Measurements from ENCODE around the gene SLC22A24.

The SLC22A24 gene

GRCh38 chr11:63146581-63146980 is 2.6 kb upstream of the SLC22A24 start:
- Histone ChIP-seq H3K9me3 (ENCODE audit: control insufficient read depth, insufficient read depth, low read depth, low read length) (no peaks in the 10 kb centered on the region), H3K27ac (ENCODE audit: extremely low read depth, low read depth, low read length) (no peak overlapping the region), H3K4me1 (ENCODE audit: control insufficient read depth, insufficient read depth, low read length) (no peaks in the 10 kb centered on the region), H3K4me3 (ENCODE audit: low read depth, low read length) (no peak overlapping the region), H3K36me3 (ENCODE audit: control insufficient read depth in 2 of 2, insufficient read depth in 1 of 2, low read length in 2 of 2) (no peaks in the 10 kb centered on the region)
- POLR2A ChIA-PET, result no interaction called here
- no peak for TF ChIP-seq ZBTB17 (tag by site-specific recombination; IDR thresholded peaks at IDR 0.05)
- no peak for TF ChIP-seq ZSCAN23 (tag by site-specific recombination; IDR thresholded peaks at IDR 0.05)
- no peak for TF ChIP-seq ZNF433 (tag by site-specific recombination; IDR thresholded peaks at IDR 0.05; ENCODE audit: low read depth)
- TF ChIP-seq RBAK (tag by site-specific recombination; IDR thresholded peaks at IDR 0.05), result no peak
- TF ChIP-seq YY1 (tag by site-specific recombination; IDR thresholded peaks at IDR 0.05), result no peak
- TF ChIP-seq ZNF473 (tag by site-specific recombination; IDR thresholded peaks at IDR 0.05), result no peak
- TF ChIP-seq MZF1 (tag by site-specific recombination; IDR thresholded peaks at IDR 0.05; ENCODE audit: borderline replicate concordance), result no peak
- TF ChIP-seq ZNF521 (tag by site-specific recombination; IDR thresholded peaks at IDR 0.05), result no peak
- no peak for TF ChIP-seq ZNF112 (tag by site-specific recombination; IDR thresholded peaks at IDR 0.05)
- no peak for TF ChIP-seq ZNF211 (tag by site-specific recombination; IDR thresholded peaks at IDR 0.05; ENCODE audit: low read depth)
- no peak for TF ChIP-seq ZNF707 (tag by site-specific recombination; IDR thresholded peaks at IDR 0.05)
- TF ChIP-seq INSM2 (tag by site-specific recombination; IDR thresholded peaks at IDR 0.05), result no peak
- TF ChIP-seq SETDB1 (IDR thresholded peaks at IDR 0.05; ENCODE audit: insufficient read length, low read length), result no peak
- no peak for TF ChIP-seq SP3 (tag by site-specific recombination; IDR thresholded peaks at IDR 0.05)
- TF ChIP-seq ZSCAN16 (tag by site-specific recombination; IDR thresholded peaks at IDR 0.05), result no peak
- TF ChIP-seq REPIN1 (tag by site-specific recombination; IDR thresholded peaks at IDR 0.05; ENCODE audit: low read depth), result no peak
- no peak for TF ChIP-seq OVOL3 (tag by site-specific recombination; IDR thresholded peaks at IDR 0.05)
- no peak for TF ChIP-seq ZNF174 (tag by site-specific recombination; IDR thresholded peaks at IDR 0.05)
- no peak for TF ChIP-seq ZNF423 (tag by site-specific recombination; IDR thresholded peaks at IDR 0.05)
- TF ChIP-seq SP7 (tag by site-specific recombination; IDR thresholded peaks at IDR 0.05), result no peak
- CTCF ChIA-PET, result no interaction called here

DNA sequence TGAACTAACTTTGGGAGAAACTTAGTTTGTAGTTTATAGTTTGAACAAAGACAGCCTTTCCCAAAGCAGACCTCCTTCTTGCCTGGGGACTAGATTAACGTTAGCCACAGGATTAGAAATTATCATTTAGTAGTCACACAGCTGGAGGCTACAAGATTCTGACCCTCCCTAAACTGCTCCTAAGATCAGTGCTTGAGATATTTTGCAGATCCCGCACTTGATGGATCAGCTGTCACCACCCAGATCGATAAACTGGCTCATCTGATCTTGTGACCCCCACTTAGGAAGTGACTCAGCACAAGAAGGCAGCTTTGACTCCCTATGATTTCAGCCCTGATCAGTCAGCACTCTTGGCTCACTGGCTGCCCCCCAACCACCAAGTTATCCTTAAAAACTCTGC is 1.6 kb downstream of the SLC22A24 start:
- no peaks in the 10 kb centered on the region for H3K36me3 ChIP-seq (ENCODE audit: control insufficient read depth in 2 of 2, insufficient read depth in 1 of 2, low read length in 2 of 2)
- ChIA-PET POLR2A (no interaction called here), CTCF (interaction anchor here (0.5 kb wide), 1 partner anchor 52 kb away, joined by 3 read pairs; no protein-coding TSS in a partner anchor)
- no peak overlapping the region for H3K4me3 ChIP-seq (ENCODE audit: low read depth, low read length)
- H3K27ac ChIP-seq (ENCODE audit: extremely low read depth, low read depth, low read length), result no peak overlapping the region
- H3K4me1 ChIP-seq (ENCODE audit: control insufficient read depth, insufficient read depth, low read length), result no peaks in the 10 kb centered on the region
- no peaks in the 10 kb centered on the region for H3K9me3 ChIP-seq (ENCODE audit: control insufficient read depth, insufficient read depth, low read depth, low read length)
- TF ChIP-seq KLF7 (tag by site-specific recombination; IDR thresholded peaks at IDR 0.05; ENCODE audit: borderline replicate concordance) (no peak), ZNF521 (tag by site-specific recombination; IDR thresholded peaks at IDR 0.05) (no peak), ZNF629 (tag by site-specific recombination; IDR thresholded peaks at IDR 0.05) (no peak), ZNF677 (tag by site-specific recombination; IDR thresholded peaks at IDR 0.05) (no peak), ZNF426 (tag by site-specific recombination; IDR thresholded peaks at IDR 0.05) (no peak), CTCF (tag by site-specific recombination; IDR thresholded peaks at IDR 0.05) (no peak)
- TF ChIP-seq, protein P1, sequence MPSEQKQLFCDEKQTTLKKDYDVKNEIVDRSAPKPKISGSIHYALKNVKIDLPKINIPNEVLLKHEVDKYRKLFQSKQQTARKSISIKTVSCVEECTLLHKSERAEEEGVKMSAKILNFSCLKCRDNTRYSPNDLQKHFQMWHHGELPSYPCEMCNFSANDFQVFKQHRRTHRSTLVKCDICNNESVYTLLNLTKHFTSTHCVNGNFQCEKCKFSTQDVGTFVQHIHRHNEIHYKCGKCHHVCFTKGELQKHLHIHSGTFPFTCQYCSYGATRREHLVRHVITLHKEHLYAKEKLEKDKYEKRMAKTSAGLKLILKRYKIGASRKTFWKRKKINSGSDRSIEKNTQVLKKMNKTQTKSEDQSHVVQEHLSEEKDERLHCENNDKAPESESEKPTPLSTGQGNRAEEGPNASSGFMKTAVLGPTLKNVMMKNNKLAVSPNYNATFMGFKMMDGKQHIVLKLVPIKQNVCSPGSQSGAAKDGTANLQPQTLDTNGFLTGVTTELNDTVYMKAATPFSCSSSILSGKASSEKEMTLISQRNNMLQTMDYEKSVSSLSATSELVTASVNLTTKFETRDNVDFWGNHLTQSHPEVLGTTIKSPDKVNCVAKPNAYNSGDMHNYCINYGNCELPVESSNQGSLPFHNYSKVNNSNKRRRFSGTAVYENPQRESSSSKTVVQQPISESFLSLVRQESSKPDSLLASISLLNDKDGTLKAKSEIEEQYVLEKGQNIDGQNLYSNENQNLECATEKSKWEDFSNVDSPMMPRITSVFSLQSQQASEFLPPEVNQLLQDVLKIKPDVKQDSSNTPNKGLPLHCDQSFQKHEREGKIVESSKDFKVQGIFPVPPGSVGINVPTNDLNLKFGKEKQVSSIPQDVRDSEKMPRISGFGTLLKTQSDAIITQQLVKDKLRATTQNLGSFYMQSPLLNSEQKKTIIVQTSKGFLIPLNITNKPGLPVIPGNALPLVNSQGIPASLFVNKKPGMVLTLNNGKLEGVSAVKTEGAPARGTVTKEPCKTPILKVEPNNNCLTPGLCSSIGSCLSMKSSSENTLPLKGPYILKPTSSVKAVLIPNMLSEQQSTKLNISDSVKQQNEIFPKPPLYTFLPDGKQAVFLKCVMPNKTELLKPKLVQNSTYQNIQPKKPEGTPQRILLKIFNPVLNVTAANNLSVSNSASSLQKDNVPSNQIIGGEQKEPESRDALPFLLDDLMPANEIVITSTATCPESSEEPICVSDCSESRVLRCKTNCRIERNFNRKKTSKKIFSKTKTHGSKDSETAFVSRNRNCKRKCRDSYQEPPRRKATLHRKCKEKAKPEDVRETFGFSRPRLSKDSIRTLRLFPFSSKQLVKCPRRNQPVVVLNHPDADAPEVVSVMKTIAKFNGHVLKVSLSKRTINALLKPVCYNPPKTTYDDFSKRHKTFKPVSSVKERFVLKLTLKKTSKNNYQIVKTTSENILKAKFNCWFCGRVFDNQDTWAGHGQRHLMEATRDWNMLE (tag by site-specific recombination; conservative IDR thresholded peaks at IDR 0.05; ENCODE audit: low read depth), result no peak
- TF ChIP-seq, protein P2, sequence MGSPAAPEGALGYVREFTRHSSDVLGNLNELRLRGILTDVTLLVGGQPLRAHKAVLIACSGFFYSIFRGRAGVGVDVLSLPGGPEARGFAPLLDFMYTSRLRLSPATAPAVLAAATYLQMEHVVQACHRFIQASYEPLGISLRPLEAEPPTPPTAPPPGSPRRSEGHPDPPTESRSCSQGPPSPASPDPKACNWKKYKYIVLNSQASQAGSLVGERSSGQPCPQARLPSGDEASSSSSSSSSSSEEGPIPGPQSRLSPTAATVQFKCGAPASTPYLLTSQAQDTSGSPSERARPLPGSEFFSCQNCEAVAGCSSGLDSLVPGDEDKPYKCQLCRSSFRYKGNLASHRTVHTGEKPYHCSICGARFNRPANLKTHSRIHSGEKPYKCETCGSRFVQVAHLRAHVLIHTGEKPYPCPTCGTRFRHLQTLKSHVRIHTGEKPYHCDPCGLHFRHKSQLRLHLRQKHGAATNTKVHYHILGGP (tag by site-specific recombination; IDR thresholded peaks at IDR 0.05), result no peak

Data from HEK293 (cell line).